ENCODE data around the gene KRTAP10-8.
"Not testable (repeated sequence)": the region's sequence is repeated elsewhere in the genome, so short reads cannot be mapped to it uniquely, and the experiment has no call there.

KRTAP10-8 gene

GRCh38 chr21:44602463-44602850 lies 9.4 kb upstream of the KRTAP10-8 start:
- TF ChIP-seq CTCF (IDR thresholded peaks at IDR 0.05) (no peak), ZFX (IDR thresholded peaks at IDR 0.05; ENCODE audit: borderline replicate concordance) (no peak)
- no peak overlapping the region for H3K27ac ChIP-seq

DNA sequence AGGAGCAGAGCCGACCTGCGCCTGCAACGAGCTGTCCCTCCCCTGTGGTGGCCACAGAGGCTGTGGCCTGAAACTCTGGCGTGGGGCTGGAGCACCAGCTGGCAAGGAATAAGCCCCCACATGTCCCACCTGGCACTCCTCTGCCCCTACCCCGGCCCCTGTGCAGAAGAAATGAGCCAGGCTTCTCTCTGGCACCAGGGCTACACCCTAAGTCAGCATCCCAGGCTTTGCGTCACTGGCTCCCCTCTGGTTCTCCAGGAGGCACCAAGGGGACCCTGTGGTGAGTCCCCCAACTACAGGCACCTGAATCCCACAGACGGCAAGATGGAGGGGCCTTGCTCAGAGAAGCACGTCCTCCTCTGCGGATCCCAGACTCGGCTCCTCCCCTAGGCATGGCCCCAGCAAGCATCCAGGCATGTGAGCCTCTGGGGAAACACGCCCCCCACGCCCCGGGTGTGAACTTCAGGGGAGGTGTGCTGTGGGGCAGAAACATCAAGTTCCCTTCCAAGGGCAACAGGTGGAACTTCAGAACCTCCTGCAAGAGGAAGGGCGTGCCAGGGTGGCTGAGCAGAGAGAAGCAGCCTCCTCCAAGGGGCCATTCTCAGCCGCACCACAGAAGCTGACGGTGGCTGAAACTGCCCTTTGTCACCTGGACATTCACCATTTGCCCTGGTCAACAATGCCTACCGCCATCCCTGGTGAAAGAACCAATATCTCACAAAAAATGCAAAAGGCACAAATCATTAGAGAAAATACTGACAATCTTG lies 8.6 kb upstream of the KRTAP10-8 start:
- no peak overlapping the region for H3K27ac ChIP-seq
- TF ChIP-seq CTCF (IDR thresholded peaks at IDR 0.05) (no peak), ZFX (IDR thresholded peaks at IDR 0.05; ENCODE audit: borderline replicate concordance) (no peak)

GRCh38 chr21:44603911-44604310 lies 8.0 kb upstream of the KRTAP10-8 start:
- no peak overlapping the region for H3K27ac ChIP-seq
- no peak for TF ChIP-seq ZFX (IDR thresholded peaks at IDR 0.05; ENCODE audit: borderline replicate concordance)
- TF ChIP-seq CTCF (IDR thresholded peaks at IDR 0.05): no peak

- TF ChIP-seq CTCF (IDR thresholded peaks at IDR 0.05): no peak
- no peak for TF ChIP-seq ZFX (IDR thresholded peaks at IDR 0.05; ENCODE audit: borderline replicate concordance)
- no peak overlapping the region for H3K27ac ChIP-seq
Observed at GRCh38 chr21:44606495-44606894, 5.4 kb upstream of the KRTAP10-8 start.

GRCh38 chr21:44609193-44609592 lies 2.7 kb upstream of the KRTAP10-8 start:
- H3K27ac ChIP-seq: no peak overlapping the region
- TF ChIP-seq ZFX (IDR thresholded peaks at IDR 0.05; ENCODE audit: borderline replicate concordance) (no peak), CTCF (IDR thresholded peaks at IDR 0.05) (no peak)

DNA sequence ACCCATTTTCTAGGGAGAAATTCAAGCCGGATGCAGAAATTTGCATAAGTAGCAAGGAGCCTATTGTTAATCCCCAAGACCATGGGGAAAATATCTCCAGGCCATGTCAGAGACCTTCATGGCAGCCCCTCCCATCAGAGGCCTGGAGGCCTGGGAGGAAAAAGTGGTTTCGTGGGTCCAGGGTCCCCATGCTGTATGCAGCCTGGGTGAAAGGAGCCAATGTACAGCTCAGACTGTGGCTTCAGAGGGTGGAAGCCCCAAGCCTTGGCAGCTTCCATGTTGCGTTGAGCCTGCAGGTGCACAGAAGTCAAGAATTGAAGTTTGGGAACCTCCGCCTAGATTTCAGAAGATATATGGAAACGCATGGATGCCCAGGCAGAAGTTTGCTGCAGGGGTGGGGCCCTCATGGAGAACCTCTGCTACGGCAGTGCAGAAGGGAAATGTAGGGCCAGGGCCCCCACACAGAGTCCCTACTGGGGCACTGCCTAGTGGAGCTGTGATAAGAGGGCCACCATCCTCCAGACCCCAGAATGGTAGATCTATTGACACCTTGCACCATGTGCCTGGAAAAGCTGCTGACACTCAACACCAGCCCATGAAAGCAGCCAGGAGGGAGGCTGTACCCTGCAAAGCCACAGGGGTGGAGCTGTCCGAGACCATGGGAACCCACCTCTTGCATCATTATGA lies 1.6 kb upstream of the KRTAP10-8 start:
- not testable (repeated sequence) for H3K27ac ChIP-seq

DNA sequence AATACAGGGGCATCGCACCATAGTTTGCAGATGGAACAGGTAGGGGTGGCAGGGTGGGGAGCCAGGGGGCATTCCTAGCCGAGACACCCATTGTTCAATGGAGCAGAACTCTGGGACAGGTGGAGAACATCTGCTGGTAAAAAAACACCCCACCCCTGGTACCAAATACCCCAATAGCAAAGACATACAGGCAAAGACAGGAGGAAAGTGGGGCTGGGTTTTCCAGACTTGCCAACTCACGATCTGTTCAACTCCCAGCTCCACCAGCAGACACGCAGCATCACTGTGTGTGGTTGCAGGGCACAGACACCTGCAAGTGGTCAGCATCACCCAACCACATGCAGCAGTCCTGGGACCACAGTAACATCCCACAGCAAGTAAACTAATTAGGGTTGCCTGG lies 328 bp upstream of the KRTAP10-8 start:
- TF ChIP-seq CTCF (IDR thresholded peaks at IDR 0.05): no peak
- no peak for TF ChIP-seq ZFX (IDR thresholded peaks at IDR 0.05; ENCODE audit: borderline replicate concordance)

More for the DNA sequence above, 328 bp upstream of the KRTAP10-8 start:
- H3K27ac ChIP-seq: no peak overlapping the region

Measured in 22Rv1 (cell line).